Naive thymus-derived CD4-positive, alpha-beta T cell (primary cell): ENCODE data around the gene KAZALD1. TPM values are rescaled to one million over a fixed set of nuclear protein-coding genes. Genes with fewer than 3 reads are reported as not detected.

Experiments used
- ATAC-seq: fragments of 150-1000 bp; cut with Tn5 transposase; 2 replicates; pipeline ENCODE4 v1.10.0; 2021; ENCODE audit warnings: mild to moderate bottlenecking, moderate library complexity
- CTCF ChIA-PET: fragments of 350-600 bp; sonication (Branson Sonifier 250); formaldehyde crosslinking; loops from one replicate; lab custom pipeline; 2021; ENCODE audit warnings: antibody characterized with exemption; lab: Charles Lee
- POLR2A ChIA-PET: fragments of 350-600 bp; sonication (Branson Sonifier 250); formaldehyde crosslinking; loops from one replicate; lab custom pipeline; 2021; ENCODE audit warnings: antibody characterized with exemption, inconsistent platforms; lab: Charles Lee
- DNase-seq, 9 donors: peaks; one replicate each; pipeline versions ENCODE4 v3.0.0 to v3.0.0-alpha.2; 2020 to 2022; ENCODE audit warnings: mixed read lengths in 1 of 9
- H3K27ac ChIP-seq: one replicate; pipeline ENCODE4 v1.7.0; 2013; ENCODE audit warnings: mild to moderate bottlenecking, low read depth, low read length, moderate library complexity
- H3K27me3 ChIP-seq, 2 donors: one replicate each; pipeline ENCODE4 v1.7.0; 2013; ENCODE audit warnings: low read length in 2 of 2, mild to moderate bottlenecking in 2 of 2, moderate library complexity in 2 of 2; ENCODE audit not compliant: control insufficient read depth in 2 of 2, insufficient read depth in 2 of 2
- H3K36me3 ChIP-seq, 3 experiments: 1 replicate in 2 of 3; 2 replicates in 1 of 3; pipeline ENCODE4 v1.7.0; 2013; ENCODE audit warnings: low read length in 3 of 3, mild to moderate bottlenecking in 3 of 3, moderate library complexity in 1 of 3; ENCODE audit not compliant: insufficient read depth in 3 of 3, control insufficient read depth in 2 of 3
- H3K4me1 ChIP-seq, 2 donors: one replicate each; pipeline ENCODE4 v1.7.0; 2013; ENCODE audit warnings: low read length in 2 of 2, mild to moderate bottlenecking in 2 of 2, moderate library complexity in 1 of 2; ENCODE audit not compliant: control insufficient read depth in 2 of 2, insufficient read depth in 2 of 2
- H3K4me3 ChIP-seq: 2 replicates; pipeline ENCODE4 v1.7.0; 2013; ENCODE audit warnings: mild to moderate bottlenecking, low read length
- H3K9me3 ChIP-seq, 3 experiments: 1 replicate in 2 of 3; 2 replicates in 1 of 3; pipeline ENCODE4 v1.7.0; 2013; ENCODE audit warnings: low read length in 3 of 3; ENCODE audit not compliant: control insufficient read depth in 2 of 3
- H3K27ac Mint-ChIP-seq, 9 donors: one replicate each; pipeline ENCODE4 v1.8.0; 2020 to 2022; ENCODE audit warnings: mixed read lengths in 9 of 9, mild to moderate bottlenecking in 8 of 9, moderate library complexity in 5 of 9, inconsistent platforms in 2 of 9
- H3K27me3 Mint-ChIP-seq, 5 donors: one replicate each; pipeline ENCODE4 v1.8.0; 2021 to 2022; ENCODE audit warnings: mixed read lengths in 5 of 5, mild to moderate bottlenecking in 1 of 5
- H3K36me3 Mint-ChIP-seq, 5 donors: one replicate each; pipeline ENCODE4 v1.8.0; 2020 to 2022; ENCODE audit warnings: mixed read lengths in 5 of 5, mild to moderate bottlenecking in 3 of 5, inconsistent platforms in 1 of 5
- H3K4me1 Mint-ChIP-seq, 7 donors: one replicate each; pipeline ENCODE4 v1.8.0; 2020 to 2022; ENCODE audit warnings: mixed read lengths in 7 of 7, mild to moderate bottlenecking in 3 of 7, inconsistent platforms in 1 of 7
- H3K4me3 Mint-ChIP-seq, 10 donors: one replicate each; pipeline ENCODE4 v1.8.0; 2020 to 2022; ENCODE audit warnings: mild to moderate bottlenecking in 10 of 10, mixed read lengths in 10 of 10, moderate library complexity in 6 of 10, inconsistent platforms in 2 of 10
- H3K9me3 Mint-ChIP-seq, 11 donors: one replicate each; pipeline ENCODE4 v1.8.0; 2020 to 2022; ENCODE audit warnings: mixed read lengths in 11 of 11, mild to moderate bottlenecking in 4 of 11, inconsistent platforms in 1 of 11, moderate library complexity in 1 of 11
- intact Hi-C, 2 donors: fragments of 100-400 bp; cut with micrococcal nuclease; formaldehyde crosslinking; loops; one replicate each; pipeline ENCODE4 v1.15.1; 2023
- polyA plus RNA-seq, 2 donors: library from polyadenylated mRNA; unstranded; fragments of 300-500 nt; fragmentation: Illumina TruSeq; gene quantifications; one replicate each; pipeline ENCODE4 v1.2.3, GENCODE V29; 2021
- total RNA-seq, 6 experiments: library from RNA in 5 of 6; stranded (reverse) in 5 of 6; gene quantifications; 1 replicate in 5 of 6; 2 replicates in 1 of 6; pipeline ENCODE4 v1.2.3 and lab custom pipeline; 2021 to 2026

KAZALD1 gene
- total and polyA plus RNA-seq, 7 experiments from 2014 or later, result 0.22 to 1.5 (median 0.29) TPM; not detected in 4

DNA sequence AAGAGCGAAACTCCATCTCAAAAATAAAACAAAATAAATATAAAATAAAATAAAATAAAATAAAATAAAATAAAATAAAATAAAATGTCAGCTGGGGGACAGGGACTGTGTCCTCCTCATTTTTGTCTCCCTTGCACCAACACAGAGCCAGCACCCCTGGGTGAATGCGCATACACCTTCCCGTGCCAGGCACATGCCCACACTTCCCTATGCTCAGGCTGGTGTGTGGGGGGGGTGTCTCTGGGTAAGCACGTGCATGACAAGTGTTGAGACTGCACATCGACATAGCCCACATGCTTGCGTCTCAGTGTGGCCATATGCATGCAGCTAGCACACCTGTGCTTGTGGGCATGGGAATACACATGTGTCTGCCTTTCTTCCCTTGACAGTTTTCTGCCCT, 44.6 kb downstream of the KAZALD1 start:
- H3K4me3 Mint-ChIP-seq, result no peak overlapping the region
- no peaks in the 10 kb centered on the region for H3K9me3 Mint-ChIP-seq
- Histone ChIP-seq H3K36me3 (no peaks in the 10 kb centered on the region), H3K27me3 (no peaks in the 10 kb centered on the region), H3K4me3 (no peak overlapping the region), H3K4me1 (no peaks in the 10 kb centered on the region), H3K27ac (no peak overlapping the region), H3K9me3 (no peaks in the 10 kb centered on the region)
- no peaks in the 10 kb centered on the region for H3K36me3 Mint-ChIP-seq
- no peak overlapping the region for H3K27ac Mint-ChIP-seq
- H3K4me1 Mint-ChIP-seq, result no peaks in the 10 kb centered on the region
- no peak for DNase-seq
- intact Hi-C loops, result no loop called here
- peaks cover 33 to 52% (median 37%) of the 10 kb centered on the region in 5 donors for H3K27me3 Mint-ChIP-seq
- no peak for ATAC-seq
- ChIA-PET CTCF (interaction anchor here (1.2 kb wide), 1 partner anchor 10 kb away, joined by 4 read pairs; no protein-coding TSS in a partner anchor), POLR2A (no interaction called here)

- Histone ChIP-seq H3K27ac (no peak overlapping the region), H3K36me3 (no peaks in the 10 kb centered on the region), H3K9me3 (no peaks in the 10 kb centered on the region), H3K4me3 (no peak overlapping the region), H3K4me1 (no peaks in the 10 kb centered on the region), H3K27me3 (no peaks in the 10 kb centered on the region)
- H3K36me3 Mint-ChIP-seq, result no peaks in the 10 kb centered on the region
- H3K27ac Mint-ChIP-seq, result no peak overlapping the region
- no peaks in the 10 kb centered on the region for H3K9me3 Mint-ChIP-seq
- ATAC-seq (no peak), DNase-seq (no peak)
- peaks cover 0 to 2% (median 0%) of the 10 kb centered on the region in 7 donors for H3K4me1 Mint-ChIP-seq
- CTCF ChIA-PET, result no interaction called here
- POLR2A ChIA-PET, result no interaction called here
- peaks cover 30 to 52% (median 34%) of the 10 kb centered on the region in 5 donors for H3K27me3 Mint-ChIP-seq
- H3K4me3 Mint-ChIP-seq, result no peak overlapping the region
- intact Hi-C loops, result no loop called here
These were observed 46.0 kb downstream of the KAZALD1 start for GRCh38 chr10:101107771-101108170.

DNA sequence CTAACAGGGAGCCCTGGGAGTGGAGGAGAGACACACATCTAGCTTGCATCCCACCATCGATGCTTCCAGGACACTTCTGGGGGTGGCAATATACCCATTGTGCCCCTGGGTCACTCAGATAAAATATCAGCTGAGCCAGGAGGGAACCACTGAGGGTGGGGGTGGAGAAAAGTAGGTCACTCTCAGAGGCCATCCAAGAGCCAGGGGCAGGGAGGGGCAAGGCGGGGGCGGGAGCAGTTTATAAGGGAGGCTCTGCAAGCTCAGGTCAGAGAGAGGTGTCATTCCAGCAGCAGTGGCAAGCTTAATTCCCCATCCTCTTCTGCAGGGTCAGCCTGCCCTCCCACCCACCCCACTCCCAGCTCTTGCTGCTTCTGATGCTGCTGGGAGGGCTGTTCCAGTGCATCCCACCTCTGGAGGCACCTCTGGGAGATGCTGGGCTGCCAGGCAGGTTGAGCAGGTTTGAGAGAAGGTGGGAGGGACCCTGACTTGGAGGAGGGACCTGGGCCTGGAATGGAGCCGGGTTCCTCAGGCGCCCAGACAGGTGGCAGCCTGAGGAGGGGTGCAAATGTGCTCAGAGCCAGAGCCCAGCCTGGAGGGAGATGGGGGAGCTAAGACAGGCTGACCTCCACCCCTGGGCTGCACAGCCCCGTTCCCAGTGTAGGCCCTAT, 49.2 kb downstream of the KAZALD1 start:
- Histone ChIP-seq H3K27ac (no peak overlapping the region), H3K4me1 (no peaks in the 10 kb centered on the region), H3K27me3 (no peaks in the 10 kb centered on the region), H3K4me3 (no peak overlapping the region), H3K36me3 (no peaks in the 10 kb centered on the region), H3K9me3 (no peaks in the 10 kb centered on the region)
- Mint-ChIP-seq H3K4me3 (no peak overlapping the region), H3K27me3 (peaks cover 37 to 61% (median 46%) of the 10 kb centered on the region in 5 donors), H3K27ac (no peak overlapping the region), H3K9me3 (no peaks in the 10 kb centered on the region), H3K36me3 (peaks cover 0 to 3% (median 0%) of the 10 kb centered on the region in 5 donors), H3K4me1 (peaks cover 0 to 2% (median 0%) of the 10 kb centered on the region in 7 donors)
- DNase-seq (no peak), ATAC-seq (no peak)
- intact Hi-C loops, result no loop called here
- CTCF ChIA-PET, result no interaction called here
- POLR2A ChIA-PET, result no interaction called here

DNA sequence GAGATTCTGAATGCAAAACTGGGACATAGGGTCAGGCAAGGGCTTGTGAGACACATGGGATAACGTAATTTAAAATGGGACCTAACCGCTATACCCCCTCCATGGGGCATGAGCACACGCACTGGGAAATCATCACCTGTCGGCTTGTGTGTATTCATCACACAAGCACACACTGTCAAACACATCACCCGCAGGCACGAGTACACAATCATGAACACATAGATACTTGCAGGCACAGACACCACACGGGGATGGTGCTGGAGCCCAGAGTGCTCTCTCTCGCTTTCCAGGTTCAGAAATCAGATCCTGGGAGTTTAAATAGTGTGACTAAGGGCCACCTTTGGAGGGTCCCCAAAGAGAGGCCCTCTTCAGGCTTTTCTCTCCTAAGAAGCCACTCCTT, 49.8 kb downstream of the KAZALD1 start:
- Mint-ChIP-seq H3K4me3 (no peak overlapping the region), H3K27me3 (peaks cover 41 to 66% (median 52%) of the 10 kb centered on the region in 5 donors), H3K4me1 (peaks cover 0 to 2% (median 0%) of the 10 kb centered on the region in 7 donors), H3K36me3 (peaks cover 0 to 3% (median 0%) of the 10 kb centered on the region in 5 donors), H3K9me3 (no peaks in the 10 kb centered on the region), H3K27ac (no peak overlapping the region)
- no peaks in the 10 kb centered on the region for H3K27me3 ChIP-seq
- no peak overlapping the region for H3K4me3 ChIP-seq
- H3K27ac ChIP-seq, result no peak overlapping the region
- no peaks in the 10 kb centered on the region for H3K4me1 ChIP-seq
- intact Hi-C loops, result no loop called here
- H3K36me3 ChIP-seq, result no peaks in the 10 kb centered on the region
- H3K9me3 ChIP-seq, result no peaks in the 10 kb centered on the region
- ATAC-seq (no peak), DNase-seq (no peak)
- CTCF ChIA-PET, result interaction anchor here (0.6 kb wide), 1 partner anchor 47 kb away, joined by 4 read pairs; no protein-coding TSS in a partner anchor
- POLR2A ChIA-PET, result no interaction called here

DNA sequence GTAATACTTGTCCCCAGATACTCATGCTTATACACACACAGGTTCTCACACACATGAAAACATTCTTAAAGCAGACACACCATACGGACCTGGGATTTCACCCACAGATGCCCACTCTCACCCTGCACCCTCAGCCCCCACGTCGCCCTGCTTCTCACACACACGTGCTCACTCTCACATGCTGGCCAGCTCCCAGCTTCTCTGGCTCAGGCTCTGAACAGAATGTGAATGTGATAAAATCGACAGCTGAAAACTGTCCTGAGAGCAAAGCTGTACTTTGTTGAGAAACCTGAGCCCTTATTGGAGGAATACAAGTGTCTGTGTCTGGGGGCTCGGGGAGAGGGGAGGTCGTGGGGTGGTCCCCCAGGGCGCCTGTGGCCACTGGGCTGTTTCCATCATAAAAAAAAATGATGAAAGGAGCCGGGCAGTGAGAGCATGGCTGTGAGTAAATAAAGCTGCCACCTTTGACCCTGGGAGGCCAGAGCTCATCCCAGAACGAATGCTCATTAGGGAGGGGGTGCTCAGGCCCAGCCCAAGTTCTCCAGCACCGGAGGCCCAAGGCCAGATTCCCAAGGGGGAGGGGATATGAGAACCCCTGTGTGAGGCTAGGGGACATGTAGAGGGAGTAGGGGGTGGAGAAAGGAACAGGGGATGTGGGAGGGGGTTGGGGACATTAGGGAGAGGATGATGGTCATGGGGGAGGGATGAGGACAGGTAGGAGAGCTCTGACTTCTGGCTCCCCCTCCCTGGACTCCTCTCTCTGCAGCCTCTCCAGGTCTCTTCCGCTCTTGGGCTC, 51.2 kb downstream of the KAZALD1 start:
- POLR2A ChIA-PET, result no interaction called here

DNA sequence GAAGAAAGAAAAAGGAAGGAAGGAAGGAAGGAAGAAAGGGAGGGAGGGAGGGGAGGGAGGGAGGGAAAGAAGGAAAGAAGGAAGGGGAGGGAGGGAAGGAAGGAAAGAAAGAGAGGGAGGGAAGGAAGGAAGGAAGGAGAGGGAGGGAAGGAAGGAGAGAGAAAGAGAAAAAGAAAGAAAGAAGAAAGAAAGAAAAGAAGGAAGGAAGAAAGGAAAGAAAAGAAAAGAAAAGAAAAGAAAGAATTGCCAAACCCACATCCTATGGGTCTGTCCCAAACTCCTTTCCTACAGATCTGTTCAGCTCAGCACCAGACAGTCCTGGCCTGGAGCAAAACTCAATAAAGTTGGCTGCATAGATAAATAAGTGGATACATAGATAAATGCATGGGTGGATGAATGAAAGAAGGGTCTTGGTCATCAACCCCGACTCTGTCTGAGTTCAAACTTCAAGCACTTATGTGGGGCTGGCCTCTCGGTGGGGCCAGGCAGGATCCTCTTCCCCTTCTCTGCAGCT, 52.2 kb downstream of the KAZALD1 start:
- ChIA-PET POLR2A (no interaction called here), CTCF (no interaction called here)
- no peak overlapping the region for H3K4me3 ChIP-seq
- H3K27ac ChIP-seq, result no peak overlapping the region
- H3K4me1 ChIP-seq, result no peaks in the 10 kb centered on the region
- no peak for ATAC-seq
- Mint-ChIP-seq H3K36me3 (peaks cover 0 to 3% (median 0%) of the 10 kb centered on the region in 5 donors), H3K4me3 (no peak overlapping the region), H3K27ac (no peak overlapping the region), H3K4me1 (peaks cover 0 to 2% (median 0%) of the 10 kb centered on the region in 7 donors), H3K27me3 (peaks cover 36 to 60% (median 55%) of the 10 kb centered on the region in 5 donors), H3K9me3 (no peaks in the 10 kb centered on the region)
- H3K9me3 ChIP-seq, result no peaks in the 10 kb centered on the region
- H3K36me3 ChIP-seq, result no peaks in the 10 kb centered on the region
- no peaks in the 10 kb centered on the region for H3K27me3 ChIP-seq
- DNase-seq, result no peak
- intact Hi-C loops, result no loop called here

More for the DNA sequence above, 51.2 kb downstream of the KAZALD1 start:
- no peak for ATAC-seq
- peaks cover 0 to 2% (median 0%) of the 10 kb centered on the region in 7 donors for H3K4me1 Mint-ChIP-seq
- DNase-seq, result no peak
- no peak overlapping the region for H3K27ac Mint-ChIP-seq
- Histone ChIP-seq H3K27me3 (no peaks in the 10 kb centered on the region), H3K36me3 (no peaks in the 10 kb centered on the region), H3K4me1 (no peaks in the 10 kb centered on the region), H3K27ac (no peak overlapping the region), H3K4me3 (no peak overlapping the region), H3K9me3 (no peaks in the 10 kb centered on the region)
- H3K27me3 Mint-ChIP-seq, result peaks cover 36 to 54% (median 51%) of the 10 kb centered on the region in 5 donors
- intact Hi-C loops, result no loop called here
- H3K4me3 Mint-ChIP-seq, result no peak overlapping the region
- H3K9me3 Mint-ChIP-seq, result no peaks in the 10 kb centered on the region
- H3K36me3 Mint-ChIP-seq, result peaks cover 0 to 3% (median 0%) of the 10 kb centered on the region in 5 donors
- CTCF ChIA-PET, result no interaction called here
